K562 (cell line): Measurements from ENCODE around the gene SNRNP70. TPM values are rescaled to one million over a fixed set of nuclear protein-coding genes. Genes with fewer than 3 reads are reported as not detected.
"Not testable (repeated sequence)": the region's sequence is repeated elsewhere in the genome, so short reads cannot be mapped to it uniquely, and the experiment has no call there.

ENCODE experiments used
- ATAC-seq: fragments of 200-7000 bp; cut with Tn5 transposase; 3 replicates; pipeline ENCODE4 v1.9.1; 2020; ENCODE audit warnings: moderate library complexity
- BruUV-seq: library from RNA; stranded (reverse); fragments of 400-500 nt; replicated peaks from 2 replicates; lab custom pipeline; 2021; lab: Mats Ljungman, UMichigan
- CTCF ChIA-PET: fragments of 300-600 bp; formaldehyde crosslinking; extraction: SDS; loops from one replicate; lab custom pipeline; 2021; ENCODE audit warnings: low intra/inter-chr PET ratio; lab: Yijun Ruan, JAX
- POLR2A ChIA-PET: fragments of 300-600, 350-650 bp; sonication (Branson Sonifier 250); formaldehyde crosslinking; extraction: SDS; loops from one replicate; lab custom pipeline; 2021; ENCODE audit warnings: antibody characterized with exemption, inconsistent platforms; lab: Yijun Ruan, JAX
- DNase-seq, 4 experiments: peaks; one replicate each; pipeline versions ENCODE4 v3.0.0 to v3.0.0-alpha.2; 2011 to 2018; ENCODE audit warnings: low spot score in 3 of 4, mixed read lengths in 3 of 4; ENCODE audit errors: extremely low read depth in 1 of 4
- FAIRE-seq: peaks from 2 replicates; lab custom pipeline; 2011; peaks lifted over from hg19 to GRCh38; lab: Jason Lieb, UNC
- H2AFZ ChIP-seq: 2 replicates; pipeline ENCODE4 v1.6.0; 2011; ENCODE audit warnings: low read depth, low read length, control low read depth, inconsistent platforms
- H3K27ac ChIP-seq: fragments of 200-600 bp; 3 replicates; pipeline ENCODE4 v1.8.0; 2011; ENCODE audit warnings: low read depth, mild to moderate bottlenecking, control low read depth, inconsistent platforms, low read length, moderate library complexity, mixed read lengths; ENCODE audit errors: extremely low read depth
- H3K27me3 ChIP-seq, 2 experiments: fragments of 300-600 bp in 1 of 2; 2 replicates in 1 of 2; 3 replicates in 1 of 2; pipeline versions ENCODE4 v1.6.0 to v1.8.0; 2011; ENCODE audit warnings: inconsistent platforms in 2 of 2, low read length in 2 of 2, mild to moderate bottlenecking in 1 of 2, mixed read lengths in 1 of 2, moderate library complexity in 1 of 2; ENCODE audit not compliant: control insufficient read depth in 2 of 2, insufficient read depth in 2 of 2
- H3K36me3 ChIP-seq: fragments of 300-600 bp; 3 replicates; pipeline ENCODE4 v1.8.0; 2011; ENCODE audit warnings: mild to moderate bottlenecking, low read length, inconsistent platforms; ENCODE audit not compliant: control insufficient read depth, insufficient read depth
- H3K4me1 ChIP-seq, 2 experiments: fragments of 200-600 bp in 1 of 2; replicated peaks in 1 of 2; 2 replicates in 1 of 2; 3 replicates in 1 of 2; pipeline versions ENCODE4 v1.5.1 to v1.8.0; 2011; ENCODE audit warnings: inconsistent platforms in 2 of 2, low read length in 2 of 2, mild to moderate bottlenecking in 1 of 2, mixed read lengths in 1 of 2, moderate library complexity in 1 of 2; ENCODE audit not compliant: control insufficient read depth in 2 of 2, insufficient read depth in 2 of 2
- H3K4me2 ChIP-seq: 2 replicates; pipeline ENCODE4 v1.6.1; 2011; ENCODE audit warnings: low read length, control low read depth, inconsistent platforms, mixed read lengths; ENCODE audit not compliant: insufficient read depth
- H3K4me3 ChIP-seq: fragments of 200-600 bp; sonication (generic), shearing (Covaris generic); 2 replicates; pipeline ENCODE4 v1.5.1; 2016; ENCODE audit warnings: control low read depth, inconsistent platforms
- H3K79me2 ChIP-seq: fragments of 200-600 bp; 3 replicates; pipeline ENCODE4 v1.8.0; 2011; ENCODE audit warnings: low read length, inconsistent platforms; ENCODE audit not compliant: control insufficient read depth, insufficient read depth
- H3K9ac ChIP-seq, 2 experiments: 2 replicates each; pipeline versions ENCODE4 v1.6.0 to v1.6.1; 2011; ENCODE audit warnings: low read depth in 2 of 2, low read length in 2 of 2, control low read depth in 1 of 2, inconsistent platforms in 1 of 2, mild to moderate bottlenecking in 1 of 2, mixed read lengths in 1 of 2; ENCODE audit not compliant: insufficient read depth in 1 of 2
- H3K9me1 ChIP-seq: one replicate; pipeline ENCODE4 v1.6.0; 2011; ENCODE audit warnings: inconsistent platforms, mild to moderate bottlenecking, low read length, moderate library complexity; ENCODE audit not compliant: control insufficient read depth, insufficient read depth
- H3K9me3 ChIP-seq: replicated peaks from 2 replicates; pipeline ENCODE4 v1.5.1; 2011; ENCODE audit warnings: low read depth, low read length, inconsistent platforms; ENCODE audit not compliant: control insufficient read depth, insufficient read depth
- H4K20me1 ChIP-seq: replicated peaks from 2 replicates; pipeline ENCODE4 v1.6.1; 2011; ENCODE audit warnings: low read length, inconsistent platforms, mixed read lengths; ENCODE audit not compliant: control insufficient read depth, insufficient read depth
- ATF3 ChIP-seq, 2 experiments: fragments of 450-650 bp in 1 of 2; sonication (generic) in 1 of 2; formaldehyde crosslinking in 1 of 2; IDR thresholded peaks in 1 of 2; conservative IDR thresholded peaks in 1 of 2; 2 replicates each; pipeline versions ENCODE4 v1.6.1 to v1.8.1; 2016 to 2023; ENCODE audit warnings: mild to moderate bottlenecking in 2 of 2, moderate library complexity in 2 of 2, inconsistent platforms in 1 of 2, missing genetic modification reagents in 1 of 2
- BDP1 ChIP-seq: IDR thresholded peaks from 3 replicates; pipeline ENCODE4 v1.6.1; 2011; ENCODE audit not compliant: insufficient read length, insufficient read depth
- CREB1 ChIP-seq, 2 experiments: sonication (generic) in 1 of 2; formaldehyde crosslinking in 1 of 2; IDR thresholded peaks; 2 replicates each; pipeline versions ENCODE4 v1.6.1 to v1.8.0; 2012 to 2022; ENCODE audit warnings: inconsistent platforms in 1 of 2, mild to moderate bottlenecking in 1 of 2, missing genetic modification reagents in 1 of 2, moderate library complexity in 1 of 2
- CREM ChIP-seq: IDR thresholded peaks from 2 replicates; pipeline ENCODE4 v1.6.1; 2014; ENCODE audit warnings: antibody characterized with exemption, low read depth
- HCFC1 ChIP-seq: IDR thresholded peaks from 2 replicates; pipeline ENCODE4 v1.6.1; 2012; ENCODE audit warnings: low read depth, low read length, improper control_type of control experiment
- HDAC2 ChIP-seq: fragments of 450-650 bp; IDR thresholded peaks from 2 replicates; pipeline ENCODE4 v1.6.1; 2016; ENCODE audit warnings: mild to moderate bottlenecking
- JUND ChIP-seq, 2 experiments: IDR thresholded peaks; 2 replicates in 1 of 2; 3 replicates in 1 of 2; pipeline ENCODE4 v1.6.1; 2011; ENCODE audit warnings: borderline replicate concordance in 2 of 2, low read depth in 2 of 2, low read length in 2 of 2, improper control_type of control experiment in 1 of 2, missing biosample characterization in 1 of 2, missing genetic modification characterization in 1 of 2, missing genetic modification reagents in 1 of 2
- KDM1A ChIP-seq, 2 experiments: fragments of 450-650 bp; IDR thresholded peaks; 2 replicates each; pipeline ENCODE4 v1.6.1; 2016; ENCODE audit warnings: mild to moderate bottlenecking in 2 of 2
- RCOR1 ChIP-seq, 2 experiments: IDR thresholded peaks; 2 replicates each; pipeline ENCODE4 v1.6.1; 2012; ENCODE audit warnings: low read depth in 2 of 2, low read length in 2 of 2, borderline replicate concordance in 1 of 2, improper control_type of control experiment in 1 of 2
- SP1 ChIP-seq: sonication (generic); formaldehyde crosslinking; IDR thresholded peaks from 2 replicates; pipeline ENCODE4 v1.8.1; 2022; ENCODE audit warnings: mild to moderate bottlenecking, missing genetic modification reagents
- SPI1 ChIP-seq: IDR thresholded peaks from 2 replicates; pipeline ENCODE4 v1.6.1; 2011; ENCODE audit warnings: low read depth, low read length, control low read depth, borderline replicate concordance
- TBP ChIP-seq: optimal IDR thresholded peaks from 2 replicates; pipeline ENCODE3; 2011; ENCODE audit warnings: low read depth, low read length, improper control_type of control experiment
- YY1 ChIP-seq, 3 experiments: IDR thresholded peaks; 2 replicates each; pipeline ENCODE4 v1.6.1; 2011; ENCODE audit warnings: low read length in 2 of 3, mild to moderate bottlenecking in 2 of 3, moderate library complexity in 2 of 3, borderline replicate concordance in 1 of 3, control low read depth in 1 of 3, low read depth in 1 of 3; ENCODE audit not compliant: insufficient read depth in 3 of 3, insufficient replicate concordance in 2 of 3, control insufficient read depth in 1 of 3, insufficient read length in 1 of 3; ENCODE audit errors: extremely low read depth in 1 of 3
- WGBS: fragments of 100-300 bp; shearing (Covaris generic); methylation state at CpG from one replicate; pipeline ENCODE4 v1.1.6; 2016; ENCODE audit warnings: low coverage, mixed read lengths; ENCODE audit not compliant: insufficient coverage; ENCODE audit errors: missing lambda C conversion rate; 5-methylcytosine and 5-hydroxymethylcytosine counted together
- in situ Hi-C: fragments of 300-500 bp; cut with MboI; formaldehyde crosslinking; loops from 4 replicates; pipeline ENCODE4 v1.15.0; 2018; ENCODE audit warnings: inconsistent platforms, mixed read lengths
- intact Hi-C: fragments of 100-400 bp; cut with micrococcal nuclease; formaldehyde crosslinking; loops from 2 replicates; pipeline ENCODE4 v1.14.2; 2022
- polyA plus RNA-seq, 8 experiments: library from polyadenylated mRNA; depleted of rRNA in 4 of 8; stranded (reverse) in 5 of 8; unstranded in 3 of 8; fragments of >200 nt; fragmentation: Nextera tagmentation in 2 of 8; fragmentation: Illumina TruSeq in 1 of 8; extraction: Ambion mirVana in 2 of 8; extraction: Trizol in 1 of 8; gene quantifications; 2 replicates each; pipeline versions ENCODE4 v1.2.1 to v1.2.3, GENCODE V29; 2011 to 2014; ENCODE audit warnings: inconsistent platforms in 1 of 8, missing spikeins in 1 of 8
- total RNA-seq, 7 experiments: library from RNA; depleted of rRNA in 6 of 7; stranded (reverse); fragments of >200 nt in 6 of 7; fragmentation: Illumina TruSeq in 2 of 7; extraction: Trizol in 2 of 7; gene quantifications; 2 replicates each; pipeline versions ENCODE4 v1.2.1 to v1.2.3, GENCODE V29; 2011 to 2021; ENCODE audit warnings: low replicate concordance in 1 of 7

Gene SNRNP70
- total and polyA plus RNA-seq, 9 of the 15 experiments (the other 6 are each of a cell fraction or from before 2014, with no cell fraction given): 2.8 to 496 (median 136) TPM

GRCh38 chr19:49036815-49037214, 48.4 kb upstream of the SNRNP70 start, which contains the start of gene CGB1 (continued):
- peak in 1 of 3 experiments; percentile 26 for TF ChIP-seq YY1 (IDR thresholded peaks at IDR 0.05; ENCODE audit: borderline replicate concordance in 1 of 3, control insufficient read depth in 1 of 3, extremely low read depth in 1 of 3, insufficient read depth in 3 of 3, insufficient read length in 1 of 3, insufficient replicate concordance in 2 of 3, low read depth in 1 of 3, low read length in 2 of 3)
- TF ChIP-seq JUND (IDR thresholded peaks at IDR 0.05; ENCODE audit: borderline replicate concordance, low read depth, low read length): peak; percentile 82
- TF ChIP-seq JUND (tag; IDR thresholded peaks at IDR 0.05; ENCODE audit: borderline replicate concordance, low read depth, low read length): peak; percentile 65; the same call in 1 of the 3 replicates
- peak; percentile 85 for TF ChIP-seq ATF3 (IDR thresholded peaks at IDR 0.05)
- TF ChIP-seq ATF3 (CRISPR knock-in tag; conservative IDR thresholded peaks at IDR 0.05): not testable (repeated sequence)
- TF ChIP-seq HCFC1: 0 out of 2 replicates have a peak, but pooled peaks have one; percentile 31
- TF ChIP-seq CREB1 (IDR thresholded peaks at IDR 0.05): peak; percentile 84
- TF ChIP-seq CREB1 (CRISPR knock-in tag; IDR thresholded peaks at IDR 0.05): peak; percentile 89
- TF ChIP-seq SPI1: 0 out of 2 replicates have a peak, but pooled peaks have one; percentile 22
- TF ChIP-seq SP1: 0 out of 2 replicates have a peak, but pooled peaks have one; percentile 43
- peak; percentile 82 to 99 for TF ChIP-seq RCOR1 (IDR thresholded peaks at IDR 0.05; ENCODE audit: borderline replicate concordance in 1 of 2, low read depth in 2 of 2, low read length in 2 of 2)
- TF ChIP-seq HDAC2: peak; percentile 89
- peak; percentile 28 for TF ChIP-seq BDP1
- peak; percentile 93 for TF ChIP-seq CREM
- peak; percentile 94 for TF ChIP-seq TBP
- peak; percentile 84 to 93 for TF ChIP-seq KDM1A (IDR thresholded peaks at IDR 0.05)

GRCh38 chr19:49038111-49038510, 47.1 kb upstream of the SNRNP70 start:
- H3K4me1 ChIP-seq, POLR2A ChIA-PET, H3K9me3 ChIP-seq, H3K4me3 ChIP-seq, H3K27me3 ChIP-seq, H3K4me2 ChIP-seq, H3K36me3 ChIP-seq, CTCF ChIA-PET, H3K9ac ChIP-seq, BruUV-seq, H4K20me1 ChIP-seq, H3K27ac ChIP-seq, DNase-seq, H2AFZ ChIP-seq, in situ Hi-C loops, FAIRE-seq, ATAC-seq, H3K79me2 ChIP-seq, intact Hi-C loops, H3K9me1 ChIP-seq: not testable (repeated sequence)
- WGBS: 7% methylated on average over 6 of the region's 8 CpGs
